Fibroblast of lung (primary cell): Measurements from ENCODE around the gene TNIK. TPM values are rescaled to one million over a fixed set of nuclear protein-coding genes. Genes with fewer than 3 reads are reported as not detected.

Experiments
- DNase-seq, 2 donors: peaks; one replicate each; pipeline versions ENCODE4 v3.0.0 to v3.0.0-alpha.2; 2010; ENCODE audit warnings: low read depth in 2 of 2
- H2AFZ ChIP-seq: 2 replicates; pipeline ENCODE4 v1.5.1; 2012; ENCODE audit warnings: low read length, control low read depth, inconsistent platforms
- H3K27ac ChIP-seq: 2 replicates; pipeline ENCODE4 v1.5.1; 2011; ENCODE audit warnings: low read length, control low read depth; ENCODE audit not compliant: insufficient read depth
- H3K27me3 ChIP-seq: 2 replicates; pipeline ENCODE4 v1.5.1; 2011; ENCODE audit warnings: mild to moderate bottlenecking, low read length; ENCODE audit not compliant: control insufficient read depth, insufficient read depth
- H3K36me3 ChIP-seq: 2 replicates; pipeline ENCODE4 v1.5.1; 2011; ENCODE audit warnings: low read length; ENCODE audit not compliant: control insufficient read depth, insufficient read depth
- H3K4me1 ChIP-seq: 2 replicates; pipeline ENCODE4 v1.5.1; 2011; ENCODE audit warnings: low read length; ENCODE audit not compliant: control insufficient read depth, insufficient read depth; ENCODE audit errors: extremely low read depth
- H3K4me2 ChIP-seq: 2 replicates; pipeline ENCODE4 v1.5.1; 2011; ENCODE audit warnings: low read length, control low read depth; ENCODE audit not compliant: insufficient read depth; ENCODE audit errors: extremely low read depth
- H3K4me3 ChIP-seq, 4 experiments: fragments of 200-600 bp in 1 of 4; sonication (generic) in 1 of 4; replicated peaks in 1 of 4; 2 replicates each; pipeline ENCODE4 v1.5.1; 2011 to 2016; ENCODE audit warnings: low read length in 4 of 4, low read depth in 3 of 4, mild to moderate bottlenecking in 3 of 4, control low read depth in 2 of 4, inconsistent platforms in 1 of 4, mixed read lengths in 1 of 4; ENCODE audit not compliant: insufficient read depth in 1 of 4; ENCODE audit errors: control extremely low read depth in 1 of 4
- H3K79me2 ChIP-seq: 2 replicates; pipeline ENCODE4 v1.5.1; 2012; ENCODE audit warnings: mild to moderate bottlenecking, low read length, inconsistent platforms; ENCODE audit not compliant: control insufficient read depth, insufficient read depth
- H3K9ac ChIP-seq: 2 replicates; pipeline ENCODE4 v1.5.1; 2011; ENCODE audit warnings: mild to moderate bottlenecking, low read length, control low read depth; ENCODE audit not compliant: insufficient read depth
- H3K9me3 ChIP-seq: 2 replicates; pipeline ENCODE4 v1.5.1; 2012; ENCODE audit warnings: low read depth, low read length; ENCODE audit not compliant: control insufficient read depth, insufficient read depth
- H4K20me1 ChIP-seq: 2 replicates; pipeline ENCODE4 v1.5.1; 2011; ENCODE audit warnings: low read length; ENCODE audit not compliant: control insufficient read depth, insufficient read depth; ENCODE audit errors: extremely low read depth
- EZH2 ChIP-seq: IDR thresholded peaks from 2 replicates; pipeline ENCODE4 v1.5.1; 2012; ENCODE audit warnings: low read length, control low read depth, mild to moderate bottlenecking; ENCODE audit errors: missing control alignments
- polyA plus RNA-seq, 2 donors: library from polyadenylated mRNA; depleted of rRNA in 1 of 2; stranded (reverse) in 1 of 2; unstranded in 1 of 2; fragments of >200 nt; gene quantifications; 2 replicates each; pipeline ENCODE4 v1.2.1, GENCODE V29; 2011 to 2012; ENCODE audit warnings: missing spikeins in 1 of 2
- total RNA-seq: library from RNA; depleted of rRNA; stranded (reverse); fragments of >200 nt; gene quantifications from 2 replicates; pipeline ENCODE4 v1.2.1, GENCODE V29; 2014
- TF ChIP-seq, protein P1 (sequence below), 2 donors: IDR thresholded peaks in 1 of 2; conservative IDR thresholded peaks in 1 of 2; 1 replicate in 1 of 2; 2 replicates in 1 of 2; pipeline ENCODE4 v1.5.1; 2011 to 2012; ENCODE audit warnings: low read length in 2 of 2, control low read depth in 1 of 2, inconsistent platforms in 1 of 2, low read depth in 1 of 2, mild to moderate bottlenecking in 1 of 2

The TNIK gene
- total and polyA plus RNA-seq, 2 donors (not counting 1 experiment from before 2014, with no cell fraction given), result 13.8 to 39.3 TPM

DNA sequence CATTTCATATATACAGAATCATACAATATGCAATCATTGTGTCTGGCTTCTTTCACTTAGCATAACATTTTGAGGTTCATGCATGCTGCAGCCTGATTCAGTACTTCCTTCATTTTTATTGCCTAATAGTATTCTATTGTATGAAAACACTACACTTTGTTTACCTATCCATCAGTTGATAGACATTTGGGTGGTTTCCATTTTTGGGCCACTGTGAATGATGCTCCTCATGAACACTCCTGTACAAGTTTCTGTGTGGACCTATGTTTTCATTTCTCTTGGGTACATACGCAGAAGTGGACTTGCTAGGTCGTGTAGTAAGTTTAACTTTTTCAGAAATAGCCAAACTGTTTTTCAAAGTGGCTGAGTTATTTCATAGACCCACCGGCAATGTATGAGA lies 18.8 kb downstream of the TNIK start:
- H3K4me2 ChIP-seq, result no peak overlapping the region
- DNase-seq, result no peak
- no peak overlapping the region for H3K27ac ChIP-seq
- H3K9me3 ChIP-seq, result no peaks in the 10 kb centered on the region
- H3K36me3 ChIP-seq, result no peaks in the 10 kb centered on the region
- H3K9ac ChIP-seq, result no peak overlapping the region
- peaks cover 9% of the 10 kb centered on the region for H3K79me2 ChIP-seq
- H2AFZ ChIP-seq, result no peak overlapping the region
- peaks cover 2% of the 10 kb centered on the region for H3K4me1 ChIP-seq
- no peak for TF ChIP-seq EZH2
- TF ChIP-seq, protein P1, sequence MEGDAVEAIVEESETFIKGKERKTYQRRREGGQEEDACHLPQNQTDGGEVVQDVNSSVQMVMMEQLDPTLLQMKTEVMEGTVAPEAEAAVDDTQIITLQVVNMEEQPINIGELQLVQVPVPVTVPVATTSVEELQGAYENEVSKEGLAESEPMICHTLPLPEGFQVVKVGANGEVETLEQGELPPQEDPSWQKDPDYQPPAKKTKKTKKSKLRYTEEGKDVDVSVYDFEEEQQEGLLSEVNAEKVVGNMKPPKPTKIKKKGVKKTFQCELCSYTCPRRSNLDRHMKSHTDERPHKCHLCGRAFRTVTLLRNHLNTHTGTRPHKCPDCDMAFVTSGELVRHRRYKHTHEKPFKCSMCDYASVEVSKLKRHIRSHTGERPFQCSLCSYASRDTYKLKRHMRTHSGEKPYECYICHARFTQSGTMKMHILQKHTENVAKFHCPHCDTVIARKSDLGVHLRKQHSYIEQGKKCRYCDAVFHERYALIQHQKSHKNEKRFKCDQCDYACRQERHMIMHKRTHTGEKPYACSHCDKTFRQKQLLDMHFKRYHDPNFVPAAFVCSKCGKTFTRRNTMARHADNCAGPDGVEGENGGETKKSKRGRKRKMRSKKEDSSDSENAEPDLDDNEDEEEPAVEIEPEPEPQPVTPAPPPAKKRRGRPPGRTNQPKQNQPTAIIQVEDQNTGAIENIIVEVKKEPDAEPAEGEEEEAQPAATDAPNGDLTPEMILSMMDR (conservative IDR thresholded peaks at IDR 0.05 in 1 of 2, IDR thresholded peaks at IDR 0.05 in 1 of 2; ENCODE audit: low read depth in 1 of 2, low read length in 2 of 2), result no peak
- H4K20me1 ChIP-seq, result no peaks in the 10 kb centered on the region
- no peaks in the 10 kb centered on the region for H3K27me3 ChIP-seq
- H3K4me3 ChIP-seq, result no peak overlapping the region

DNA sequence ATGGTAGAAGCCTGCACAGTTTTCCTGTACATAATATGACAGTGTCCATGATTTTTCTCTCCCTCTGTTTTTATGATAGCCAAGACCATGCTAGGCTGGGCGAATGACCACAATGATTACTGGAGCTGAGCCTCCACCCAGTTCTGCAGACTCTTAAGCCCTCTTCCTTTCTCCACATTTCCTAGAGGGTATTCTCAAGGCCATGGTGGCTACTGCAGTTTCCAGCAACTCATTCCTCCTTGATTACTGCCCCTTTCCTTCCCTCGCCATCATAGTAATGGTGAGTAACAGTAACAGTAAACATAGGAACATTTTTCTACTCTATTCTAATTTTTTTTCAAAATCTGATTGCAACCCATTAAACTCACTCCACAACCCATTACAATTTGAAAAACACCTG lies 20.2 kb downstream of the TNIK start:
- peaks cover 2% of the 10 kb centered on the region for H3K79me2 ChIP-seq
- H2AFZ ChIP-seq, result no peak overlapping the region
- no peak for DNase-seq

DNA sequence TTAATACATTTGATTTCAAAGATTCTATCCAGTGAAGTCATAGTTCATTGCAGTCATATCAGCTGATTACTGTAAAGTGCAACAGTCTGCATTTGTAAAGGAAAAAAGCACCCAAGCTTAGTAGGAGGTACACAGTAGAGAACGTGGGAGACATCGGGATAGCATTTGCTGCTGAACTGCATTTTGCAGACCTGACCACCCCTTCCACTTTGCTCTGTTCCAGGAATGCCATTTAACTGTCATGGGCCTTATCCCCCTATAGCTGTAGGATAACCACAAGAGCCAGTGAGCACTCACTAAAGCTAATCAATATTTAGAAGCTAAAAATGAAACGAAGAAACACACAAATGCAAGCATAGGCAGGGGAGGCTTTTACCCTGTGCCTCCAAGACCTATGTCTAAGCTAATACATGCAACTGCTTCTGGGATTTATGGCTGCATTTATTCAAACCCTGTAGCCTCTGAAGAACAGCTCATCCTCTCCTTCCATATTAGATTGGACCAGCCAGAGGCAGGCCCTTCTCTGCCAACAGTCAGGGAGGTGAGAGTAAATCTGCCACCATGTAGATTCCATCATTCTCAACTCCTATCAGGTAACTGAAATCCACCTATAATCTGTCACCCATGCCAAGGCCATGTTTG lies 23.0 kb downstream of the TNIK start:
- H3K4me1 ChIP-seq, result peaks cover 2% of the 10 kb centered on the region
- TF ChIP-seq, protein P1 (conservative IDR thresholded peaks at IDR 0.05 in 1 of 2, IDR thresholded peaks at IDR 0.05 in 1 of 2; ENCODE audit: low read depth in 1 of 2, low read length in 2 of 2), result no peak
- no peak for TF ChIP-seq EZH2
- H3K79me2 ChIP-seq, result peaks cover 2% of the 10 kb centered on the region
- H3K9ac ChIP-seq, result no peak overlapping the region
- no peak overlapping the region for H3K27ac ChIP-seq
- DNase-seq, result no peak
- no peak overlapping the region for H2AFZ ChIP-seq
- H3K9me3 ChIP-seq, result no peaks in the 10 kb centered on the region
- no peak overlapping the region for H3K4me3 ChIP-seq
- no peak overlapping the region for H3K4me2 ChIP-seq
- no peaks in the 10 kb centered on the region for H3K27me3 ChIP-seq
- H4K20me1 ChIP-seq, result no peaks in the 10 kb centered on the region
- no peaks in the 10 kb centered on the region for H3K36me3 ChIP-seq

More for the DNA sequence above, 20.2 kb downstream of the TNIK start:
- Histone ChIP-seq H3K36me3 (no peaks in the 10 kb centered on the region), H4K20me1 (no peaks in the 10 kb centered on the region), H3K4me2 (no peak overlapping the region), H3K27ac (no peak overlapping the region), H3K4me3 (no peak overlapping the region), H3K9ac (no peak overlapping the region), H3K27me3 (no peaks in the 10 kb centered on the region), H3K9me3 (no peaks in the 10 kb centered on the region), H3K4me1 (peaks cover 2% of the 10 kb centered on the region)
- no peak for TF ChIP-seq EZH2
- TF ChIP-seq, protein P1 (conservative IDR thresholded peaks at IDR 0.05 in 1 of 2, IDR thresholded peaks at IDR 0.05 in 1 of 2; ENCODE audit: low read depth in 1 of 2, low read length in 2 of 2), result no peak
